ENCODE measurements around the gene ISLR. TPM values are rescaled to one million over a fixed set of nuclear protein-coding genes. Genes with fewer than 3 reads are reported as not detected.

Gene ISLR
- total RNA-seq, 1 donor from 2014 or later, result 59.8 TPM

DNA sequence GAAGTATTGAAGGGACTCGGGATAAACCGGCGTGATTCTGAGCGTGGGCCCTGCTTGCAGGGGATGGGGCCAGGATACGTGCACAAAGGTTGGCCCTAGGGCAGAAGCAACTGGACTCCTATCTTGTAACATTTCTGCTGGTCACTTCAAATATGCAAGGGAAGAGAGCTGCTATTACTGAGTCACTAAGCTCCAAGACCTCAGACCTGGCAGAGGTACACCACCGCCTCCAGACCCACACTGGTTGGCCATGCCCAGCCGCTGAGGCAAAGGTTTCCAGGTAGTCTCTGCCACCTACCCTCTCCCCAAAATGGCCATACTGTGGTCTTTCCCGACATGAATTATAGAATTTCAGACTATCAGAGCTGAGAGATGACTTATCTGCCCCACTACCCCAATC, 42.4 kb downstream of the ISLR start:
- Mint-ChIP-seq H3K27ac (no peak overlapping the region), H3K4me3 (no peak overlapping the region), H3K27me3 (ENCODE audit: low read depth) (peaks cover 10% of the 10 kb centered on the region), H3K36me3 (no peaks in the 10 kb centered on the region), H3K4me1 (peaks cover 33% of the 10 kb centered on the region), H3K9me3 (no peaks in the 10 kb centered on the region)
- DNase-seq (ENCODE audit: low spot score in 2 of 2, unreplicated experiment in 2 of 2), result no peak
- TF ChIP-seq, protein P1, sequence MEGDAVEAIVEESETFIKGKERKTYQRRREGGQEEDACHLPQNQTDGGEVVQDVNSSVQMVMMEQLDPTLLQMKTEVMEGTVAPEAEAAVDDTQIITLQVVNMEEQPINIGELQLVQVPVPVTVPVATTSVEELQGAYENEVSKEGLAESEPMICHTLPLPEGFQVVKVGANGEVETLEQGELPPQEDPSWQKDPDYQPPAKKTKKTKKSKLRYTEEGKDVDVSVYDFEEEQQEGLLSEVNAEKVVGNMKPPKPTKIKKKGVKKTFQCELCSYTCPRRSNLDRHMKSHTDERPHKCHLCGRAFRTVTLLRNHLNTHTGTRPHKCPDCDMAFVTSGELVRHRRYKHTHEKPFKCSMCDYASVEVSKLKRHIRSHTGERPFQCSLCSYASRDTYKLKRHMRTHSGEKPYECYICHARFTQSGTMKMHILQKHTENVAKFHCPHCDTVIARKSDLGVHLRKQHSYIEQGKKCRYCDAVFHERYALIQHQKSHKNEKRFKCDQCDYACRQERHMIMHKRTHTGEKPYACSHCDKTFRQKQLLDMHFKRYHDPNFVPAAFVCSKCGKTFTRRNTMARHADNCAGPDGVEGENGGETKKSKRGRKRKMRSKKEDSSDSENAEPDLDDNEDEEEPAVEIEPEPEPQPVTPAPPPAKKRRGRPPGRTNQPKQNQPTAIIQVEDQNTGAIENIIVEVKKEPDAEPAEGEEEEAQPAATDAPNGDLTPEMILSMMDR (IDR thresholded peaks at IDR 0.05; ENCODE audit: unreplicated experiment), result no peak

DNA sequence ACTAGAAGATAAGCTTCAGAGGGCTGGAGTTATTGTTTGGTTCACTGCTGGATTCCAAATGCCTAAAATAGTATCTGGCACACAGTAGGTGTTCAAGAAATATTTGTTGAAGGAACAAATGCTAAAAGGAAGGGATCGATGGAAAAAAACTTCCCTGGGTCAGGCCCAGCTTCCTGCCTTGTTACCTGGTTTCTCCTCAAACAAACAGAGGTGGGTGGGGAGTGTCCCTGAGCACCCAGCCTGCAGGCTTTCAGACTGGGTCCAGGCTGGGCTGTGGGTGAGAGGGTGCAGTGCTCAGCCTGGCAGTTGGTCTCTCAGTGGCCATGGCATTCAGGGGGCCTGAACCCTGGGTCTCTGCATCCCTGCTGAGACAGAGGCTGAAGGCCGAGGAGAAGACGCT, 43.4 kb downstream of the ISLR start:
- Mint-ChIP-seq H3K4me1 (peaks cover 40% of the 10 kb centered on the region), H3K36me3 (no peaks in the 10 kb centered on the region), H3K27ac (no peak overlapping the region), H3K4me3 (no peak overlapping the region), H3K9me3 (no peaks in the 10 kb centered on the region), H3K27me3 (ENCODE audit: low read depth) (peaks cover 10% of the 10 kb centered on the region)
- TF ChIP-seq, protein P1 (IDR thresholded peaks at IDR 0.05; ENCODE audit: unreplicated experiment), result no peak
- DNase-seq (ENCODE audit: low spot score in 2 of 2, unreplicated experiment in 2 of 2), result no peak

DNA sequence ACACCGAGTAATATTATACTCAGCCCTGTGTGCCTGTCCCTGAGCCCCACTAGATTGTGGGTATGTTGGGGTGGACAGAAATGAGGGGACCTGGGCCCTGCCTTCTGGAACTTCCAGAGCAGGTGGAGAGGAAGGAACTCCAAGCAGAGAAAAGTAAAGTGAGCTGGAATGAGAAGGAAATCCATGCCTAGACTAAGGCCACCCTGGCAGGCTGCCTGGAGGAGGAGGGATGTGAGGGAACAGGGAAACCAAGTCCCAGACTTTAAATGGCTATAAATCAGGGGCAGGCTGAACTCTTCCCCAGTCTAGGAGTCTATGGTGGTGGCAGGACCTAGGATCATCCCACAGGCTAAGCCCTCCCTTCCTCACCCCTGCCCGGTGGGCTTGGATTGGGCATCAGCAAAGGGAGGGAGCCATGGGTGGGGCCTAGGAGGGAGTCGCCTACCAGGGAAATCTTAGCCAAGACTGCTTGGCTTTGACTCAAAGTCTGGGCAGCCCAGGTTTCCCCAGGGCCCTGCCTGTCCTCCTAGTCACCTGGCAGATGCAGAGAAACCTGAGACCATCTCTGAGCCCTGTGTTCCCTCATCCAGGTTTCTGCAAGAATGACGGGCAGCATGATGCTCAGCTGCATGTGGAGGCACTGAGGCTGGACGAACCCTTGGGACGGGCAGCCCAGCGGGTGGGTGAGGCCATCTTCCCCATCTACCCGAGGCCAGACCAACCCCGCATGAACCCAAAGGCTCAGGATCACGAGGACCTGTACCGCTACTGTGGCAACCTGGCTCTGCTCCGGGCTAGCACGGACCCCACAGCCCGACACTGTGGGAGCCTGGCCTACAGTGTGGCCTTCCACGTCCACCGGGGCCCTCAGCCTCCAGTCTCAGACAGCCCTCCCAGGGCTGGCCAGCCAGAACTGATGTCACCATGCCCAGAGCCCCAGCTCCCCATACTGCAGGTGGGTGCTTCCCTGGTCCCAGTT, 44.7 kb downstream of the ISLR start:
- no peaks in the 10 kb centered on the region for H3K9me3 Mint-ChIP-seq
- H3K27ac Mint-ChIP-seq, result no peak overlapping the region
- H3K4me1 Mint-ChIP-seq, result peaks cover 49% of the 10 kb centered on the region
- H3K36me3 Mint-ChIP-seq, result no peaks in the 10 kb centered on the region
- peaks cover 16% of the 10 kb centered on the region for H3K27me3 Mint-ChIP-seq (ENCODE audit: low read depth)
- DNase-seq (ENCODE audit: low spot score in 2 of 2, unreplicated experiment in 2 of 2), result no peak
- TF ChIP-seq, protein P1 (IDR thresholded peaks at IDR 0.05; ENCODE audit: unreplicated experiment), result no peak
- no peak overlapping the region for H3K4me3 Mint-ChIP-seq

DNA sequence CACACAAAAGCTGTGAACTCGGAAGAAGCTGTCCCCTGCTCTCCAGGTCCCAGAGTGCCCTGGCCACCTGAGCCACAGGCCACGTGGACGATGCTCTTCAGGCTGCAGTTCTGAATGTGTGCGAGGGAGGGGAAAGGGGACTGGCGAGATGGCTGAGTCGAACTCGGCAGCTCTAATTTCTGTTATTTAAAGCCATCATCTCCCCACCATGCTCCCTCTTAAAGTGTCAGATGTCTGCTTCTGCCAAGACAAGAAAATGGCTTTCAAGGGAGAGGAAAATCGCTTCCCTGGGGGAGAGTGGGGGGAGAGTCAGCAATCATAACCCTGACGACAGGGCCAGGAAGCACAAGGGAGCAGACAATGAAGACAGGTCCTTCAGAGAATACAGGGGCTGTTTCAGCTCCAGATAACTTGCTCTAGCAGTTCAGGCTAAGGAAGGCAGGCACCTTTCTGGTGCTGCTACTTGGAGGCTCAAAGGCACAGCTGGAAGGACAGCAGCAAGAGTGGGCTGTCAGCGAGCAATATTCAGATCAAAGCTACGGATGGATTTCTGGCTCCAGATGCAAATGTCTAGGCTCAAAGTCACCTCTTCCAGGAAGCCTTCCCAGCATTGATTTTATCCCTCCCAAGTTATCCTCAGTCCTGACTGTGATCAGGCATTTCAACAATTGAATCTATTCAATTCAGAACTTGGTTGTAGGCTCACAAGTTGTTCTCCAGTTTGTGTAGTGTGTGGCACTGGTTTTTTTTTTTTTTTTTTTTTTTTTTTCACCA, 47.2 kb downstream of the ISLR start:
- DNase-seq (ENCODE audit: low spot score in 2 of 2, unreplicated experiment in 2 of 2), result no peak
- peaks cover 44% of the 10 kb centered on the region for H3K4me1 Mint-ChIP-seq
- H3K27ac Mint-ChIP-seq, result peak overlapping the region; percentile 3
- H3K27me3 Mint-ChIP-seq (ENCODE audit: low read depth), result peaks cover 16% of the 10 kb centered on the region
- TF ChIP-seq, protein P1 (IDR thresholded peaks at IDR 0.05; ENCODE audit: unreplicated experiment), result no peak
- H3K4me3 Mint-ChIP-seq, result no peak overlapping the region
- H3K9me3 Mint-ChIP-seq, result no peaks in the 10 kb centered on the region
- H3K36me3 Mint-ChIP-seq, result no peaks in the 10 kb centered on the region

DNA sequence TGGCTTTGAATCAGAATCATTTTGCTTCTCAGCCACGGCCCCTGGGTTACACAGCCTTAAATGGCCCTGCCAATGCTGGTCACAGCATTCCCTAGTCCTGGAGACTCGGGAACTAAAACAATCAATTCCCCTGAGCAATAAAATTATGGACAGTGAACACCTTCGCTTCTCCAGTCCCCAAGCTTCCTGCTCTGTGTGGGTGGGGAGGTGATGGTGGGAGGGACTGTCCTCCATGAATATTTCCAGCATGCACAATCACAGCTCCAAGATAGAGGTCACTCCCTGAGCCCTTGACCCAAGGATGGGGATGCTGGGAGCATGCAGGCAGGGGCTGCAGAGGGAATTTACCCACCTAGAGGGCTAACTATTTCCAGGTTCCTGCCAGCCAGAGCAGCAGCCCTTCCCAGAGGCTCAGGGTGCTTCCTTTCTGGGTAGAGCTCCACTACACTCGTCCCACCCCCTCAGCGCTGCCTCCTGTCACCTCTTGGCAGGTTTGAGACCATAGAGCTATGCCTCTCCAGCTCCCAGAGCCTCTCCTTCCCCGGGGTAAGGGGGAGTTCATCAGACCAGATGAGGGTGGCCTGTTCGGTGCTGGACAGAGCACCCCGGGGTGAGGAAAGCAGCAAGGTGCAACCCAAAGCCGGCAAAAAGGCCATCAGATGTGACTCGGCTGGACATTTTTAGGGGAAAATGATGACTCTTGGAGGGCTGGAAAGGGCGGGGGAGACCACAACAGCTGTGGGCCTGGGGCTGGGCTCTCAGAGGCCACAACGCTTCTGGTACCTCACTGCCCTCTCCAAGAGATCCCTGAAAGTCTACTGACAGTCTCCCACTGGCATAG, 48.1 kb downstream of the ISLR start:
- DNase-seq (ENCODE audit: low spot score in 2 of 2, unreplicated experiment in 2 of 2), result no peak
- H3K4me3 Mint-ChIP-seq, result no peak overlapping the region

More for the DNA sequence above, 48.1 kb downstream of the ISLR start:
- Mint-ChIP-seq H3K9me3 (no peaks in the 10 kb centered on the region), H3K27ac (no peak overlapping the region), H3K27me3 (ENCODE audit: low read depth) (peaks cover 20% of the 10 kb centered on the region), H3K4me1 (peaks cover 43% of the 10 kb centered on the region), H3K36me3 (no peaks in the 10 kb centered on the region)
- TF ChIP-seq, protein P1 (IDR thresholded peaks at IDR 0.05; ENCODE audit: unreplicated experiment), result no peak
